HepG2 (cell line): ENCODE data around the gene RAB5B. TPM values are rescaled to one million over a fixed set of nuclear protein-coding genes. Genes with fewer than 3 reads are reported as not detected.

Source experiments
- ATAC-seq: fragments of 200-7000 bp; cut with Tn5 transposase; 3 replicates; pipeline ENCODE4 v1.9.1; 2020; ENCODE audit warnings: mild to moderate bottlenecking, moderate library complexity
- BruUV-seq: library from RNA; stranded (reverse); fragments of 400-500 nt; replicated peaks from 2 replicates; lab custom pipeline; 2021; lab: Mats Ljungman, UMichigan
- CTCF ChIA-PET: fragments of 300-600 bp; formaldehyde crosslinking; extraction: SDS; loops from one replicate; lab custom pipeline; 2021; ENCODE audit warnings: low total read pairs, inconsistent platforms, low intra/inter-chr PET ratio; lab: Yijun Ruan, JAX
- POLR2A ChIA-PET: fragments of 350-600 bp; sonication (Branson Sonifier 250); formaldehyde crosslinking; loops from one replicate; lab custom pipeline; 2020; ENCODE audit warnings: antibody characterized with exemption, inconsistent platforms; lab: Yijun Ruan, JAX
- DNase-seq: peaks from one replicate; pipeline ENCODE4 v3.0.0-alpha.2; 2015; ENCODE audit warnings: low spot score
- FAIRE-seq: peaks from 3 replicates; lab custom pipeline; 2011; peaks lifted over from hg19 to GRCh38; lab: Jason Lieb, UNC
- H2AFZ ChIP-seq: one replicate; pipeline ENCODE4 v1.6.1; 2011; ENCODE audit warnings: low read length, inconsistent platforms
- H3K27ac ChIP-seq: fragments of 300-600 bp; 3 replicates; pipeline ENCODE4 v1.8.0; 2011; ENCODE audit warnings: mixed run types, mild to moderate bottlenecking, mixed read lengths, low read length, inconsistent platforms; ENCODE audit not compliant: insufficient read depth; ENCODE audit errors: extremely low read length
- H3K27me3 ChIP-seq, 2 experiments: fragments of 200-600 bp in 1 of 2; 2 replicates in 1 of 2; 3 replicates in 1 of 2; pipeline versions ENCODE4 v1.6.0 to v1.8.0; 2011; ENCODE audit warnings: low read length in 2 of 2, mild to moderate bottlenecking in 2 of 2, moderate library complexity in 2 of 2, inconsistent platforms in 1 of 2; ENCODE audit not compliant: insufficient read depth in 2 of 2, control insufficient read depth in 1 of 2
- H3K36me3 ChIP-seq, 2 experiments: fragments of 200-600 bp in 1 of 2; replicated peaks in 1 of 2; 2 replicates in 1 of 2; 3 replicates in 1 of 2; pipeline versions ENCODE4 v1.5.1 to v1.8.0; 2011; ENCODE audit warnings: low read length in 2 of 2, inconsistent platforms in 1 of 2; ENCODE audit not compliant: insufficient read depth in 2 of 2, control insufficient read depth in 1 of 2
- H3K4me1 ChIP-seq: 2 replicates; pipeline ENCODE4 v1.5.1; 2012; ENCODE audit warnings: low read length, inconsistent platforms; ENCODE audit not compliant: insufficient read depth
- H3K4me2 ChIP-seq: 2 replicates; pipeline ENCODE4 v1.6.0; 2011; ENCODE audit warnings: low read depth, low read length, inconsistent platforms
- H3K4me3 ChIP-seq, 3 experiments: fragments of 200-600 bp in 1 of 3; sonication (generic), shearing (Covaris generic) in 1 of 3; replicated peaks in 1 of 3; 2 replicates each; pipeline ENCODE4 v1.5.1; 2011 to 2016; ENCODE audit warnings: low read length in 3 of 3, inconsistent platforms in 2 of 3, low read depth in 2 of 3, mild to moderate bottlenecking in 2 of 3, control low read depth in 1 of 3, mixed read lengths in 1 of 3; ENCODE audit not compliant: insufficient read depth in 1 of 3
- H3K79me2 ChIP-seq: one replicate; pipeline ENCODE4 v1.6.1; 2011; ENCODE audit warnings: low read length, inconsistent platforms; ENCODE audit not compliant: insufficient read depth
- H3K9ac ChIP-seq: 2 replicates; pipeline ENCODE4 v1.6.0; 2011; ENCODE audit warnings: mild to moderate bottlenecking, low read depth, low read length, inconsistent platforms; ENCODE audit not compliant: insufficient read depth
- H3K9me3 ChIP-seq: 2 replicates; pipeline ENCODE4 v1.5.1; 2012; ENCODE audit warnings: mild to moderate bottlenecking, low read length
- H4K20me1 ChIP-seq: 2 replicates; pipeline ENCODE4 v1.6.0; 2011; ENCODE audit warnings: inconsistent platforms, mild to moderate bottlenecking, low read length, moderate library complexity; ENCODE audit not compliant: insufficient read depth
- CEBPB ChIP-seq: IDR thresholded peaks from 2 replicates; pipeline ENCODE4 v1.6.1; 2011; ENCODE audit warnings: low read depth, low read length, improper control_type of control experiment, borderline replicate concordance
- GFI1 ChIP-seq: sonication (generic); formaldehyde crosslinking; IDR thresholded peaks from 2 replicates; pipeline ENCODE4 v1.5.0; 2020; ENCODE audit warnings: missing genetic modification reagents, mild to moderate bottlenecking, borderline replicate concordance
- HOXA9 ChIP-seq: sonication (generic); formaldehyde crosslinking; IDR thresholded peaks from 2 replicates; pipeline ENCODE4 v1.8.1; 2022; ENCODE audit warnings: missing genetic modification reagents, mild to moderate bottlenecking, moderate library complexity, borderline replicate concordance
- SIN3B ChIP-seq: fragments of 150-350 bp; IDR thresholded peaks from 2 replicates; pipeline ENCODE4 v1.6.1; 2014; ENCODE audit warnings: low read length
- ZBTB26 ChIP-seq: IDR thresholded peaks from 2 replicates; pipeline ENCODE4 v1.6.1; 2016; ENCODE audit warnings: missing compliant biosample characterization, missing genetic modification reagents, borderline replicate concordance
- ZBTB4 ChIP-seq: sonication (generic); formaldehyde crosslinking; IDR thresholded peaks from 2 replicates; pipeline ENCODE4 v1.4.0; 2020; ENCODE audit warnings: missing genetic modification reagents, mild to moderate bottlenecking, borderline replicate concordance
- ZNF207 ChIP-seq: fragments of 450-650 bp; IDR thresholded peaks from 2 replicates; pipeline ENCODE4 v1.6.1; 2016; ENCODE audit warnings: antibody characterized with exemption, borderline replicate concordance
- WGBS: methylation state at CpG from one replicate; pipeline ENCODE4 v1.1.6; 2017; ENCODE audit warnings: low lambda C conversion rate; 5-methylcytosine and 5-hydroxymethylcytosine counted together
- in situ Hi-C: cut with HindIII; loops from 2 replicates; pipeline ENCODE4 v1.10.0; 2017; ENCODE audit warnings: low pct_unique_long_range_greater_than_20kb; ENCODE audit not compliant: extremely low pct_ligation_motif_present
- intact Hi-C: fragments of 100-400 bp; cut with micrococcal nuclease; formaldehyde crosslinking; loops from one replicate; pipeline ENCODE4 v1.10.0; 2022; ENCODE audit not compliant: unreplicated experiment
- polyA plus RNA-seq, 8 experiments: library from polyadenylated mRNA; depleted of rRNA in 3 of 8; stranded (reverse) in 7 of 8; unstranded in 1 of 8; fragments of >200 nt; fragmentation: Illumina TruSeq in 4 of 8; extraction: Trizol in 4 of 8; gene quantifications; 2 replicates each; pipeline versions ENCODE4 v1.2.1 to v1.2.3, GENCODE V29; 2011 to 2016; ENCODE audit warnings: low read depth in 4 of 8, missing spikeins in 1 of 8, mixed read lengths in 1 of 8; ENCODE audit not compliant: insufficient read depth in 1 of 8
- total RNA-seq, 5 experiments: library from RNA; depleted of rRNA; stranded (reverse); fragments of >200 nt; fragmentation: Illumina TruSeq; extraction: Trizol; gene quantifications; 2 replicates each; pipeline ENCODE4 v1.2.3, GENCODE V29; 2016; ENCODE audit warnings: low read depth in 1 of 5

Gene RAB5B
- total and polyA plus RNA-seq, 2 of the 13 experiments (the other 11 are each of a cell fraction or from before 2014, with no cell fraction given) = 26.0 to 68.3 TPM

- Histone ChIP-seq H4K20me1 (no peaks in the 10 kb centered on the region), H3K27ac (no peak overlapping the region), H3K9ac (no peak overlapping the region)
- POLR2A ChIA-PET = interaction anchor here (1.8 kb wide), 1 partner anchor 28 kb away, joined by 4 read pairs; the partner anchor contains the start of gene SUOX
- ATAC-seq = no peak
- intact Hi-C loops = no loop called here
- TF ChIP-seq GFI1 (CRISPR knock-in tag) (no peak), SIN3B (no peak), HOXA9 (CRISPR knock-in tag) (no peak), CEBPB (no peak), ZBTB26 (CRISPR knock-in tag) (no peak), ZBTB4 (CRISPR knock-in tag) (no peak), ZNF207 (no peak)
- TF ChIP-seq, all 625 proteins: peak for 0
- BruUV-seq = no TSS peak
- in situ Hi-C loops = no loop called here
- Histone ChIP-seq H3K4me2 (no peak overlapping the region), H3K4me3 (no peak overlapping the region), H3K27me3 (no peaks in the 10 kb centered on the region), H3K4me1 (peaks cover 44% of the 10 kb centered on the region), H2AFZ (no peak overlapping the region), H3K79me2 (peaks cover 16% of the 10 kb centered on the region), H3K36me3 (peaks cover 2 to 20% of the 10 kb centered on the region in 2 experiments), H3K9me3 (no peaks in the 10 kb centered on the region)
- CTCF ChIA-PET = no interaction called here
- 100% methylated on average over 4 of the region's 4 CpGs for WGBS
- FAIRE-seq = no peak
- no peak for DNase-seq
Measured at GRCh38 chr12:55969356-55969755, 4.5 kb upstream of the RAB5B start.
